Glutamatergic neuron (in vitro differentiated cells): Measurements from ENCODE around the gene LAD1. TPM values are rescaled to one million over a fixed set of nuclear protein-coding genes. Genes with fewer than 3 reads are reported as not detected.

Experiments used
- DNase-seq: peaks from one replicate; pipeline ENCODE4 v3.0.0; 2022
- H3K27ac Mint-ChIP-seq: one replicate; pipeline ENCODE4 v1.8.0; 2020; ENCODE audit warnings: mild to moderate bottlenecking, mixed read lengths, inconsistent platforms; ENCODE audit not compliant: unreplicated experiment
- H3K27me3 Mint-ChIP-seq: one replicate; pipeline ENCODE4 v1.8.0; 2020; ENCODE audit warnings: mild to moderate bottlenecking, moderate library complexity, mixed read lengths, inconsistent platforms; ENCODE audit not compliant: unreplicated experiment
- H3K36me3 Mint-ChIP-seq: one replicate; pipeline ENCODE4 v1.8.0; 2020; ENCODE audit warnings: mild to moderate bottlenecking, mixed read lengths, inconsistent platforms; ENCODE audit not compliant: unreplicated experiment
- H3K4me1 Mint-ChIP-seq: one replicate; pipeline ENCODE4 v1.8.0; 2020; ENCODE audit warnings: mild to moderate bottlenecking, low read depth, mixed read lengths, inconsistent platforms; ENCODE audit not compliant: unreplicated experiment
- H3K4me3 Mint-ChIP-seq: one replicate; pipeline ENCODE4 v1.8.0; 2020; ENCODE audit warnings: mild to moderate bottlenecking, mixed read lengths, inconsistent platforms; ENCODE audit not compliant: unreplicated experiment
- H3K9me3 Mint-ChIP-seq: one replicate; pipeline ENCODE4 v1.8.0; 2020; ENCODE audit warnings: mild to moderate bottlenecking, moderate library complexity, mixed read lengths, inconsistent platforms; ENCODE audit not compliant: unreplicated experiment
- CTCF ChIP-seq: fragments of 200-600 bp; sonication (generic); IDR thresholded peaks from one replicate; pipeline ENCODE4 v1.5.0; 2021; ENCODE audit not compliant: partially characterized antibody, unreplicated experiment
- total RNA-seq: library from RNA; stranded (reverse); fragmentation: NEBNext Ultra II Directional; extraction: Animal tissue kit (Norgen Biotek cat#: 25700); gene quantifications from one replicate; pipeline ENCODE4 v1.2.1, GENCODE V29; 2021; ENCODE audit not compliant: unreplicated experiment

Gene LAD1
- total RNA-seq, 1 donor from 2014 or later, result 0.25 TPM

- no peaks in the 10 kb centered on the region for H3K36me3 Mint-ChIP-seq
- H3K27ac Mint-ChIP-seq, result no peak overlapping the region
- peaks cover 4% of the 10 kb centered on the region for H3K9me3 Mint-ChIP-seq
- no peak for TF ChIP-seq CTCF
- H3K4me3 Mint-ChIP-seq, result no peak overlapping the region
- H3K4me1 Mint-ChIP-seq, result no peaks in the 10 kb centered on the region
- DNase-seq, result no peak
- H3K27me3 Mint-ChIP-seq, result peaks cover 15% of the 10 kb centered on the region
These were observed 1.2 kb upstream of the LAD1 start for GRCh38 chr1:201400212-201400851.

GRCh38 chr1:201399352-201400126 lies 415 bp upstream of the LAD1 start:
- no peak overlapping the region for H3K27ac Mint-ChIP-seq
- H3K36me3 Mint-ChIP-seq, result no peaks in the 10 kb centered on the region
- no peak overlapping the region for H3K4me3 Mint-ChIP-seq
- peaks cover 4% of the 10 kb centered on the region for H3K9me3 Mint-ChIP-seq
- H3K27me3 Mint-ChIP-seq, result peaks cover 13% of the 10 kb centered on the region
- DNase-seq, result peak; percentile 34
- TF ChIP-seq CTCF, result no peak
- no peaks in the 10 kb centered on the region for H3K4me1 Mint-ChIP-seq

DNA sequence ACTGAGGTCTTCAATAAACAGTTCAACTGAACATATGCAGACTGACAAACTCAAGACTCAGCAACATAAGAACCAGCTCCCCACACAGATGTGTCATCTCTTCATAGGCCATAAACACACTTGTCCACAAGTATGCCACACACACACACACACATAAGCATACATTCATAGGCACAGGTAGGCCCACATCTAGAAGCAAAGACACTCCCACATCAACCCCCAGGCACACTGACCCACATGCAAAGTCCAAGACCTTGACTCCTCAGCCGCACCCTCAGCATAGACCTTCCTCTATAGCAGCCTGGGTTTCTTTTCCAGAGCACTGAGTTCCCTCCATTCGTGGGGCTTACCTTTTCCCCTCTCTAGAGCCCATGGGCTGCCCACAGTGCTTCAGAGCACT lies 1.4 kb downstream of the LAD1 start:
- H3K4me3 Mint-ChIP-seq, result no peak overlapping the region
- no peak for DNase-seq

DNA sequence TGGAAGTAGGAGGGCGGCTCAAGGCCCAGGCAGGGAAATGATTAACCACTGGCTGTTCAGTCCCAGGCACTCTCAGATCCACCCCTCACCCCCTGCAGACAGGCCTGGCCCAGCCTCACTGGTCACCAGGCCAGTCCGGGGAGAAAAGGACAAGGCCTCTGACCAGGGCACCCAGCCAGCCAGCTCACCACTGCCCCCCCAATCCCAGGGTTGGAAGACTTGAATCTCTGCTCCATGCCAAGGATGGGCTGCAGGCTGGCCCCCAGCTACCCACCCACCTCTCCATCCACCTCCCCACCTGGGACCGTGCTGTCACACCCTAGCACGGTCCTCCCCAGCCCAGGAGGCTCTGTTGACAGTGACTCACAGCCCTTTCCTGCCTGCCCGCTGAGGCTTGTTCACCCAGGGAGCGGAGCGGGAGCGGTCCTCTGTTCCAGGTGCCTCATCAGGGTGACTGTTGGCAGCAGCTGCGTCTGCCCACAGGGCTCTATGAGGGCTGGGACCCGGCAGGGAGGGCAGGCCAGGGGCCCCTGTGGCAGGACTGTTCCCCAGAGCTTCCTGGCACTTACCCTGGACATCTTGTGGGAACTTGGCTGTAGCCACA lies 2.2 kb downstream of the LAD1 start:
- Mint-ChIP-seq H3K9me3 (peaks cover 14% of the 10 kb centered on the region), H3K4me1 (no peaks in the 10 kb centered on the region), H3K27ac (no peak overlapping the region), H3K36me3 (no peaks in the 10 kb centered on the region), H3K27me3 (peaks cover 15% of the 10 kb centered on the region), H3K4me3 (no peak overlapping the region)
- DNase-seq, result no peak
- no peak for TF ChIP-seq CTCF

More for the DNA sequence above, 1.4 kb downstream of the LAD1 start:
- no peaks in the 10 kb centered on the region for H3K36me3 Mint-ChIP-seq
- no peak for TF ChIP-seq CTCF
- peaks cover 8% of the 10 kb centered on the region for H3K9me3 Mint-ChIP-seq
- H3K27me3 Mint-ChIP-seq, result peaks cover 15% of the 10 kb centered on the region
- no peak overlapping the region for H3K27ac Mint-ChIP-seq
- H3K4me1 Mint-ChIP-seq, result no peaks in the 10 kb centered on the region

- TF ChIP-seq CTCF, result no peak
- Mint-ChIP-seq H3K4me1 (no peaks in the 10 kb centered on the region), H3K36me3 (no peaks in the 10 kb centered on the region), H3K27ac (no peak overlapping the region), H3K27me3 (peaks cover 14% of the 10 kb centered on the region), H3K9me3 (peaks cover 14% of the 10 kb centered on the region), H3K4me3 (no peak overlapping the region)
- no peak for DNase-seq
These were observed 3.2 kb downstream of the LAD1 start for GRCh38 chr1:201395936-201396335.
